SK-N-SH treated with all-trans-retinoic acid at 6 μM for 48 hours (cell line): ENCODE measurements around the gene ALDH1B1.

Experiments used
- ATAC-seq: fragments of 200-7000 bp; cut with Tn5 transposase; 3 replicates; pipeline ENCODE4 v1.9.1; 2020; ENCODE audit warnings: mild to moderate bottlenecking, moderate library complexity
- ARNTL ChIP-seq: fragments of 450-650 bp; formaldehyde crosslinking; IDR thresholded peaks from 2 replicates; pipeline ENCODE4 v1.5.0; 2020; ENCODE audit warnings: low read depth, mild to moderate bottlenecking, moderate library complexity, borderline replicate concordance
- BACH2 ChIP-seq: fragments of 250-450 bp; sonication (Bioruptor Pico); IDR thresholded peaks from 2 replicates; pipeline ENCODE4 v1.9.0; 2021; ENCODE audit warnings: mild to moderate bottlenecking, borderline replicate concordance
- CREB5 ChIP-seq: fragments of 250-450 bp; sonication (Bioruptor Pico); IDR thresholded peaks from 2 replicates; pipeline ENCODE4 v1.5.1; 2020; ENCODE audit warnings: low read depth, mild to moderate bottlenecking, moderate library complexity
- CSDC2 ChIP-seq: fragments of 250-450 bp; sonication (Bioruptor Pico); IDR thresholded peaks from 2 replicates; pipeline ENCODE4 v1.5.0; 2020; ENCODE audit warnings: mild to moderate bottlenecking, moderate library complexity
- CSRNP3 ChIP-seq: fragments of 250-450 bp; sonication (Bioruptor Pico); IDR thresholded peaks from 2 replicates; pipeline ENCODE4 v1.5.1; 2021; ENCODE audit warnings: mild to moderate bottlenecking, moderate library complexity
- ESRRG ChIP-seq: fragments of 250-450 bp; sonication (Bioruptor Pico); IDR thresholded peaks from 2 replicates; pipeline ENCODE4 v1.6.1; 2021; ENCODE audit warnings: mild to moderate bottlenecking
- ISL1 ChIP-seq: fragments of 250-450 bp; sonication (Bioruptor Pico); IDR thresholded peaks from 2 replicates; pipeline ENCODE4 v2.1.2; 2022; ENCODE audit warnings: mild to moderate bottlenecking, moderate library complexity
- OSR1 ChIP-seq: fragments of 250-450 bp; sonication (Bioruptor Pico); IDR thresholded peaks from 2 replicates; pipeline ENCODE4 v1.8.0; 2022; ENCODE audit warnings: moderate library complexity, mild to moderate bottlenecking, inconsistent platforms
- POU6F1 ChIP-seq: fragments of 250-450 bp; sonication (Bioruptor Pico); IDR thresholded peaks from 2 replicates; pipeline ENCODE4 v1.8.0; 2021; ENCODE audit warnings: low read depth, mild to moderate bottlenecking, moderate library complexity, borderline replicate concordance
- PPARA ChIP-seq: fragments of 250-450 bp; sonication (Bioruptor Pico); IDR thresholded peaks from 2 replicates; pipeline ENCODE4 v1.5.0; 2020; ENCODE audit warnings: mild to moderate bottlenecking, borderline replicate concordance
- RARB ChIP-seq: fragments of 250-450 bp; sonication (Bioruptor Pico); IDR thresholded peaks from 2 replicates; pipeline ENCODE4 v1.8.0; 2021; ENCODE audit warnings: mild to moderate bottlenecking, moderate library complexity
- SNAI2 ChIP-seq: fragments of 250-450 bp; sonication (Bioruptor Pico); IDR thresholded peaks from 2 replicates; pipeline ENCODE4 v1.5.0; 2020; ENCODE audit warnings: mild to moderate bottlenecking, moderate library complexity
- TCF4 ChIP-seq: fragments of 250-450 bp; sonication (Bioruptor Pico); IDR thresholded peaks from 2 replicates; pipeline ENCODE4 v1.8.0; 2021; ENCODE audit warnings: mild to moderate bottlenecking, moderate library complexity, borderline replicate concordance
- TOX ChIP-seq: fragments of 250-450 bp; sonication (Bioruptor Pico); IDR thresholded peaks from 2 replicates; pipeline ENCODE4 v1.8.0; 2021; ENCODE audit warnings: mild to moderate bottlenecking, moderate library complexity, borderline replicate concordance
- TSHZ2 ChIP-seq: fragments of 250-450 bp; sonication (Bioruptor Pico); IDR thresholded peaks from 2 replicates; pipeline ENCODE4 v1.5.0; 2020; ENCODE audit warnings: mild to moderate bottlenecking, moderate library complexity
- ZC3H10 ChIP-seq: fragments of 250-450 bp; sonication (Bioruptor Pico); IDR thresholded peaks from 2 replicates; pipeline ENCODE4 v1.5.1; 2021; ENCODE audit warnings: mild to moderate bottlenecking, moderate library complexity
- ZFP30 ChIP-seq: fragments of 450-650 bp; formaldehyde crosslinking; IDR thresholded peaks from 2 replicates; pipeline ENCODE4 v1.5.0; 2022; ENCODE audit warnings: mild to moderate bottlenecking, moderate library complexity
- ZNF565 ChIP-seq: fragments of 450-650 bp; formaldehyde crosslinking; conservative IDR thresholded peaks from 2 replicates; pipeline ENCODE4 v1.5.0; 2020; ENCODE audit warnings: low read depth, mild to moderate bottlenecking, moderate library complexity
- ZNF70 ChIP-seq: fragments of 450-650 bp; formaldehyde crosslinking; IDR thresholded peaks from 2 replicates; pipeline ENCODE4 v1.5.0; 2020; ENCODE audit warnings: mild to moderate bottlenecking, moderate library complexity
- ZNF8 ChIP-seq: fragments of 450-650 bp; formaldehyde crosslinking; IDR thresholded peaks from 2 replicates; pipeline ENCODE4 v1.5.0; 2020; ENCODE audit warnings: mild to moderate bottlenecking, moderate library complexity

The ALDH1B1 gene

GRCh38 chr9:38391278-38392118, 1.0 kb upstream of the ALDH1B1 start:
- no peak for ATAC-seq
- TF ChIP-seq SNAI2 (CRISPR knock-in tag) (no peak), ZNF565 (CRISPR knock-in tag) (no peak), TOX (no peak), ZNF8 (no peak), ISL1 (no peak), ZFP30 (CRISPR knock-in tag) (no peak), OSR1 (CRISPR knock-in tag) (no peak), PPARA (no peak), ARNTL (CRISPR knock-in tag) (no peak), RARB (CRISPR knock-in tag) (no peak), ZC3H10 (CRISPR knock-in tag) (no peak), CSRNP3 (CRISPR knock-in tag) (no peak), CREB5 (no peak), TSHZ2 (CRISPR knock-in tag) (no peak), ESRRG (no peak), TCF4 (CRISPR knock-in tag) (no peak)
- TF ChIP-seq, all 23 proteins: peak for 0

GRCh38 chr9:38393128-38393796, 760 bp downstream of the ALDH1B1 start:
- TF ChIP-seq ISL1 (no peak), CSDC2 (CRISPR knock-in tag) (no peak), ZNF70 (CRISPR knock-in tag) (no peak), TSHZ2 (CRISPR knock-in tag) (no peak), TOX (no peak), OSR1 (CRISPR knock-in tag) (no peak), TCF4 (CRISPR knock-in tag) (no peak), RARB (CRISPR knock-in tag) (no peak), PPARA (no peak)

GRCh38 chr9:38394416-38394815, 1.9 kb downstream of the ALDH1B1 start:
- TF ChIP-seq RARB (CRISPR knock-in tag): no peak
- TF ChIP-seq BACH2 (CRISPR knock-in tag): no peak
- no peak for TF ChIP-seq TOX
- no peak for TF ChIP-seq ZFP30 (CRISPR knock-in tag)
- no peak for TF ChIP-seq POU6F1 (CRISPR knock-in tag)
- no peak for TF ChIP-seq ZC3H10 (CRISPR knock-in tag)
- no peak for TF ChIP-seq SNAI2 (CRISPR knock-in tag)
- no peak for TF ChIP-seq CSDC2 (CRISPR knock-in tag)
- no peak for TF ChIP-seq TSHZ2 (CRISPR knock-in tag)

More at GRCh38 chr9:38393128-38393796, 760 bp downstream of the ALDH1B1 start:
- ATAC-seq: no peak

More at GRCh38 chr9:38394416-38394815, 1.9 kb downstream of the ALDH1B1 start:
- ATAC-seq: no peak
